ENCODE measurements around the gene KCNJ14. TPM values are rescaled to one million over a fixed set of nuclear protein-coding genes. Genes with fewer than 3 reads are reported as not detected.

Gene KCNJ14
- total and polyA plus RNA-seq, 7 donors, result 0.28 to 2.6 (median 1.1) TPM

- 33 to 49% (median 38%) methylated on average over 11 of the region's 11 CpGs for WGBS, 3 donors
- intact Hi-C loops (cut with DNase I), result loop anchor here in 1 of 2 donors (5.0 kb wide), 2 partner anchors 53 to 68 kb away; no protein-coding TSS in a partner anchor
- peaks cover 0 to 28% (median 4%) of the 10 kb centered on the region in 3 donors for H3K27me3 ChIP-seq (ENCODE audit: insufficient read depth in 3 of 3, low read length in 2 of 3)
These were observed 58.7 kb downstream of the KCNJ14 start for GRCh38 chr19:48514123-48514458.

GRCh38 chr19:48516536-48516935 is 61.2 kb downstream of the KCNJ14 start:
- no peak for TF ChIP-seq CTCF (IDR thresholded peaks at IDR 0.05)
- no peak overlapping the region for H3K27ac ChIP-seq
- ATAC-seq, result no peak
- no peaks in the 10 kb centered on the region for H3K4me1 ChIP-seq
- DNase-seq, result no peak
- intact Hi-C loops (cut with DNase I), result no loop called here
- H3K27me3 ChIP-seq (ENCODE audit: insufficient read depth in 3 of 3, low read length in 2 of 3), result peaks cover 0 to 22% (median 4%) of the 10 kb centered on the region in 3 donors
- WGBS, 3 donors, result 73 to 78% (median 75%) methylated on average over 8 of the region's 8 CpGs
- H3K36me3 ChIP-seq (ENCODE audit: insufficient read depth in 1 of 2, low read depth in 1 of 2), result no peaks in the 10 kb centered on the region
- no peak overlapping the region for H3K4me3 ChIP-seq
- no peaks in the 10 kb centered on the region for H3K9me3 ChIP-seq

More at GRCh38 chr19:48514123-48514458, 58.7 kb downstream of the KCNJ14 start:
- TF ChIP-seq CTCF (IDR thresholded peaks at IDR 0.05), result no peak
- Histone ChIP-seq H3K4me3 (peak overlapping the region; percentile 73), H3K27ac (no peak overlapping the region), H3K9me3 (no peaks in the 10 kb centered on the region), H3K4me1 (no peaks in the 10 kb centered on the region), H3K36me3 (ENCODE audit: insufficient read depth in 1 of 2, low read depth in 1 of 2) (no peaks in the 10 kb centered on the region)
- no peak for ATAC-seq
- no peak for DNase-seq

Other genes with a start within 250 kb of the KCNJ14 start
- 10 to 100 TPM; 21.8 to 36.2 (median 31.2) TPM for gene CARD8, start 199.7 kb upstream of the KCNJ14 start, total RNA-seq
- gene CARD8, start 199.7 kb upstream of the KCNJ14 start, polyA plus RNA-seq, result 10 to 100 TPM; 15.7 to 26.0 (median 21.2) TPM
- gene ZNF114, start 185.5 kb upstream of the KCNJ14 start, total RNA-seq, result under 1 TPM in 1 of 4 donors, not detected in 3; 0.20 TPM
- gene ZNF114, start 185.5 kb upstream of the KCNJ14 start, polyA plus RNA-seq, result under 1 TPM; 0.04 to 0.13 (median 0.05) TPM
- gene EMP3, start 130.0 kb upstream of the KCNJ14 start, total RNA-seq, result 10 to 100 TPM in 3 of 4 donors, 1 to 10 TPM in 1; 8.9 to 15.2 (median 14.1) TPM
- gene EMP3, start 130.0 kb upstream of the KCNJ14 start, polyA plus RNA-seq, result 10 to 100 TPM in 2 of 3 donors, 1 to 10 TPM in 1; 8.9 to 13.7 (median 13.6) TPM
- gene TMEM143, start 91.6 kb upstream of the KCNJ14 start, total RNA-seq, result 10 to 100 TPM; 52.0 to 65.1 (median 57.7) TPM
- 10 to 100 TPM; 17.1 to 41.9 (median 41.5) TPM for gene TMEM143, start 91.6 kb upstream of the KCNJ14 start, polyA plus RNA-seq
- not detected for gene SYNGR4, start 91.2 kb upstream of the KCNJ14 start, total RNA-seq
- under 1 TPM in 1 of 3 donors, not detected in 2; 0.04 TPM for gene SYNGR4, start 91.2 kb upstream of the KCNJ14 start, polyA plus RNA-seq
- 10 to 100 TPM; 56.5 to 71.0 (median 62.9) TPM for gene KDELR1, start 64.0 kb upstream of the KCNJ14 start, total RNA-seq
- 10 to 100 TPM; 37.0 to 48.7 (median 40.0) TPM for gene KDELR1, start 64.0 kb upstream of the KCNJ14 start, polyA plus RNA-seq
- under 1 TPM; 0.04 to 0.21 (median 0.06) TPM for gene GRIN2D, start 61.9 kb upstream of the KCNJ14 start, total RNA-seq
- under 1 TPM; 0.03 to 0.07 (median 0.04) TPM for gene GRIN2D, start 61.9 kb upstream of the KCNJ14 start, polyA plus RNA-seq
- 10 to 100 TPM; 24.6 to 46.0 (median 40.3) TPM for gene GRWD1, start 9.6 kb upstream of the KCNJ14 start, total RNA-seq
- gene GRWD1, start 9.6 kb upstream of the KCNJ14 start, polyA plus RNA-seq, result 10 to 100 TPM; 24.2 to 53.7 (median 42.0) TPM
- gene CYTH2, start 13.8 kb downstream of the KCNJ14 start, total RNA-seq, result 10 to 100 TPM; 21.8 to 45.2 (median 29.4) TPM
- gene CYTH2, start 13.8 kb downstream of the KCNJ14 start, polyA plus RNA-seq, result 10 to 100 TPM; 36.6 to 41.0 (median 39.5) TPM
- gene LMTK3, start 56.3 kb downstream of the KCNJ14 start, total RNA-seq, result under 1 TPM in 2 of 4 donors, not detected in 2; 0.06 to 0.14 TPM
- gene LMTK3, start 56.3 kb downstream of the KCNJ14 start, polyA plus RNA-seq, result under 1 TPM; 0.03 to 0.06 (median 0.05) TPM
- not detected for gene SULT2B1, start 96.6 kb downstream of the KCNJ14 start, total RNA-seq
- under 1 TPM in 2 of 3 donors, not detected in 1; 0.06 to 0.23 TPM for gene SULT2B1, start 96.6 kb downstream of the KCNJ14 start, polyA plus RNA-seq
- gene SPACA4, start 151.2 kb downstream of the KCNJ14 start, total RNA-seq, result not detected
- gene SPACA4, start 151.2 kb downstream of the KCNJ14 start, polyA plus RNA-seq, result not detected
- gene FAM83E, start 159.5 kb downstream of the KCNJ14 start, total RNA-seq, result not detected
- under 1 TPM in 2 of 3 donors, not detected in 1; 0.01 to 0.20 TPM for gene FAM83E, start 159.5 kb downstream of the KCNJ14 start, polyA plus RNA-seq
- gene RPL18, start 163.6 kb downstream of the KCNJ14 start, total RNA-seq, result 100 to 1,000 TPM; 506 to 730 (median 645) TPM
- 1,000 to 10,000 TPM; 1,096 to 1,745 (median 1,373) TPM for gene RPL18, start 163.6 kb downstream of the KCNJ14 start, polyA plus RNA-seq
- 10 to 100 TPM in 2 of 4 donors, 1 to 10 TPM in 2; 4.1 to 12.8 (median 8.8) TPM for gene SPHK2, start 163.9 kb downstream of the KCNJ14 start, total RNA-seq
- 1 to 10 TPM; 3.3 to 7.4 (median 4.8) TPM for gene SPHK2, start 163.9 kb downstream of the KCNJ14 start, polyA plus RNA-seq
- 10 to 100 TPM in 1 of 4 donors, 1 to 10 TPM in 3; 3.6 to 14.5 (median 6.5) TPM for gene DBP, start 181.8 kb downstream of the KCNJ14 start, total RNA-seq
- gene DBP, start 181.8 kb downstream of the KCNJ14 start, polyA plus RNA-seq, result 1 to 10 TPM; 2.8 to 7.0 (median 3.2) TPM
- 1 to 10 TPM; 4.1 to 8.8 (median 6.4) TPM for gene CA11, start 190.6 kb downstream of the KCNJ14 start, total RNA-seq
- 10 to 100 TPM in 1 of 3 donors, 1 to 10 TPM in 2; 2.3 to 10.6 (median 9.2) TPM for gene CA11, start 190.6 kb downstream of the KCNJ14 start, polyA plus RNA-seq
- gene NTN5, start 217.4 kb downstream of the KCNJ14 start, total RNA-seq, result under 1 TPM in 1 of 4 donors, not detected in 3; 0.21 TPM
- gene NTN5, start 217.4 kb downstream of the KCNJ14 start, polyA plus RNA-seq, result under 1 TPM in 1 of 3 donors, not detected in 2; 0.04 TPM
- not detected for gene FUT2, start 240.4 kb downstream of the KCNJ14 start, total RNA-seq
- not detected for gene FUT2, start 240.4 kb downstream of the KCNJ14 start, polyA plus RNA-seq

Measured in psoas muscle (tissue), 8 donors.